GM19455 (cell line): Measurements from ENCODE around the gene SLC8A1.

Experiments
- ATAC-seq: cut with Tn5 transposase; IDR thresholded peaks from one replicate; pipeline ENCODE4 v1.9.1; 2021; ENCODE audit not compliant: unreplicated experiment

The SLC8A1 gene

GRCh38 chr2:40421631-40422297 lies 30.1 kb downstream of the SLC8A1 start:
- ATAC-seq = no peak

GRCh38 chr2:40420478-40420877 lies 31.4 kb downstream of the SLC8A1 start:
- ATAC-seq = no peak

GRCh38 chr2:40419364-40419762 lies 32.5 kb downstream of the SLC8A1 start:
- ATAC-seq = no peak

GRCh38 chr2:40418614-40419363 lies 33.1 kb downstream of the SLC8A1 start:
- no peak for ATAC-seq

GRCh38 chr2:40416486-40416885 lies 35.4 kb downstream of the SLC8A1 start:
- ATAC-seq = no peak

GRCh38 chr2:40415391-40415790 lies 36.5 kb downstream of the SLC8A1 start:
- ATAC-seq = no peak

- no peak for ATAC-seq
These were observed 39.4 kb downstream of the SLC8A1 start for GRCh38 chr2:40412456-40412855.

- no peak for ATAC-seq
These were observed 41.2 kb downstream of the SLC8A1 start for GRCh38 chr2:40410695-40411094.

GRCh38 chr2:40409734-40410133 lies 42.2 kb downstream of the SLC8A1 start:
- ATAC-seq = no peak

- no peak for ATAC-seq
These were observed 45.2 kb downstream of the SLC8A1 start for GRCh38 chr2:40406485-40407289.

GRCh38 chr2:40405465-40405864 lies 46.4 kb downstream of the SLC8A1 start:
- no peak for ATAC-seq

- ATAC-seq = no peak
These were observed 47.4 kb downstream of the SLC8A1 start for GRCh38 chr2:40404517-40404916.

- no peak for ATAC-seq
These were observed 48.6 kb downstream of the SLC8A1 start for GRCh38 chr2:40403233-40403836.

GRCh38 chr2:40401896-40402295 lies 50.0 kb downstream of the SLC8A1 start:
- no peak for ATAC-seq

GRCh38 chr2:40400336-40400953 lies 51.4 kb downstream of the SLC8A1 start:
- ATAC-seq = no peak

- ATAC-seq = no peak
These were observed 54.1 kb downstream of the SLC8A1 start for GRCh38 chr2:40397765-40398164.

GRCh38 chr2:40396124-40396523 lies 55.8 kb downstream of the SLC8A1 start:
- ATAC-seq = no peak

GRCh38 chr2:40395169-40396073 lies 56.5 kb downstream of the SLC8A1 start:
- no peak for ATAC-seq

GRCh38 chr2:40394597-40394996 lies 57.3 kb downstream of the SLC8A1 start:
- ATAC-seq = no peak

- no peak for ATAC-seq
These were observed 57.9 kb downstream of the SLC8A1 start for GRCh38 chr2:40394031-40394430.
